K562 (cell line): ENCODE results near the gene JAKMIP2.

Experiments used
- ATF7 ChIP-seq: fragments of 450-650 bp; IDR thresholded peaks from 2 replicates; pipeline ENCODE4 v1.7.1; 2014; ENCODE audit warnings: mild to moderate bottlenecking, moderate library complexity
- BRD9 ChIP-seq: fragments of 450-650 bp; IDR thresholded peaks from 2 replicates; pipeline ENCODE4 v1.6.1; 2018; ENCODE audit warnings: low read depth; ENCODE audit not compliant: partially characterized antibody
- EZH2 ChIP-seq: IDR thresholded peaks from 2 replicates; pipeline ENCODE4 v1.6.1; 2012; ENCODE audit warnings: low read depth, mild to moderate bottlenecking, inconsistent platforms, low read length, borderline replicate concordance
- FOXP1 ChIP-seq: sonication (generic); formaldehyde crosslinking; IDR thresholded peaks from 2 replicates; pipeline ENCODE4 v1.8.0; 2022; ENCODE audit warnings: mild to moderate bottlenecking, missing genetic modification reagents
- GTF2F1 ChIP-seq: IDR thresholded peaks from 2 replicates; pipeline ENCODE4 v1.6.1; 2011; ENCODE audit warnings: low read depth, low read length, improper control_type of control experiment
- MECOM ChIP-seq: fragments of 250-450 bp; sonication (Bioruptor Pico); IDR thresholded peaks from 2 replicates; pipeline ENCODE4 v1.8.0; 2022; ENCODE audit warnings: inconsistent platforms
- MEIS2 ChIP-seq: fragments of 450-650 bp; IDR thresholded peaks from 2 replicates; pipeline ENCODE4 v1.6.1; 2014; ENCODE audit warnings: mild to moderate bottlenecking; ENCODE audit not compliant: partially characterized antibody
- MYBL2 ChIP-seq, 2 experiments: fragments of 450-650 bp in 1 of 2; sonication (generic) in 1 of 2; formaldehyde crosslinking in 1 of 2; IDR thresholded peaks; 2 replicates each; pipeline versions ENCODE4 v1.6.1 to v1.8.1; 2017 to 2022; ENCODE audit warnings: borderline replicate concordance in 1 of 2, inconsistent platforms in 1 of 2, low read depth in 1 of 2, mild to moderate bottlenecking in 1 of 2, missing genetic modification reagents in 1 of 2, moderate library complexity in 1 of 2
- PCBP1 ChIP-seq: fragments of 200-400 bp; formaldehyde crosslinking; IDR thresholded peaks from 2 replicates; pipeline ENCODE4 v1.6.1; 2018; ENCODE audit warnings: mild to moderate bottlenecking, low read depth, low read length; ENCODE audit not compliant: poor library complexity, severe bottlenecking
- SRF ChIP-seq, 2 experiments: fragments of 250-450, 450-650 bp in 1 of 2; sonication (Bioruptor Pico) in 1 of 2; sonication (generic) in 1 of 2; formaldehyde crosslinking; IDR thresholded peaks; 2 replicates each; pipeline versions ENCODE4 v1.5.0 to v1.5.1; 2020 to 2022; ENCODE audit warnings: mild to moderate bottlenecking in 1 of 2, missing genetic modification reagents in 1 of 2
- ZNF354B ChIP-seq: fragments of 250-450 bp; sonication (Bioruptor Pico); IDR thresholded peaks from 2 replicates; pipeline ENCODE4 v1.4.0; 2020
- TF ChIP-seq, protein P1 (sequence below), 3 experiments: IDR thresholded peaks in 2 of 3; conservative IDR thresholded peaks in 1 of 3; 2 replicates each; pipeline ENCODE4 v1.5.1; 2011 to 2012; ENCODE audit warnings: low read length in 3 of 3, mild to moderate bottlenecking in 3 of 3, control low read depth in 2 of 3, improper control_type of control experiment in 1 of 3, inconsistent platforms in 1 of 3, low read depth in 1 of 3, mixed read lengths in 1 of 3, moderate library complexity in 1 of 3; ENCODE audit not compliant: insufficient read depth in 2 of 3
- TF ChIP-seq, protein P2 (sequence below): fragments of 450-650 bp; conservative IDR thresholded peaks from 2 replicates; pipeline ENCODE4 v1.6.1; 2016; ENCODE audit warnings: missing genetic modification characterization, low read depth, mild to moderate bottlenecking, missing compliant biosample characterization, moderate library complexity
- TF ChIP-seq, protein P3 (sequence below): sonication (generic); formaldehyde crosslinking; IDR thresholded peaks from 2 replicates; pipeline ENCODE4 v1.8.0; 2022; ENCODE audit warnings: mild to moderate bottlenecking, missing genetic modification reagents

DNA sequence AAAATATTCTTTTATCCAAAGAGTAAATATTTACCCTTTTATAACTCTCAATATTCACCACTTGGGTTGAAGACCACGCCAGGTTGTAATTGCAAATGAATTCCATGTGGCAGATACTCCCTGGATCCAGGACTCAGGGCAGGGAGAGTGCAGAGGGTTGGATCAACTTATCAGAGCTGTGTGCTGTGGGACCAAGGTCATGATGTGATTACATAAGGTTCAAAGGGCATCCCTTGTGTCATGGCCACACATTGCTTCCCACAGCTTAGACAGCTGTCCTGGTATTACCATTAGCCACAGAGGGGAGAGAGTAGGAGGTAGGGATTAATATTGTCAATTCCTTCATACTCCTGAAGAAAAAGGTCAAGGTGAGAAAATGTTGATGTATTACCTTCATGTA lies 133.9 kb downstream of the JAKMIP2 start:
- TF ChIP-seq, protein P1, sequence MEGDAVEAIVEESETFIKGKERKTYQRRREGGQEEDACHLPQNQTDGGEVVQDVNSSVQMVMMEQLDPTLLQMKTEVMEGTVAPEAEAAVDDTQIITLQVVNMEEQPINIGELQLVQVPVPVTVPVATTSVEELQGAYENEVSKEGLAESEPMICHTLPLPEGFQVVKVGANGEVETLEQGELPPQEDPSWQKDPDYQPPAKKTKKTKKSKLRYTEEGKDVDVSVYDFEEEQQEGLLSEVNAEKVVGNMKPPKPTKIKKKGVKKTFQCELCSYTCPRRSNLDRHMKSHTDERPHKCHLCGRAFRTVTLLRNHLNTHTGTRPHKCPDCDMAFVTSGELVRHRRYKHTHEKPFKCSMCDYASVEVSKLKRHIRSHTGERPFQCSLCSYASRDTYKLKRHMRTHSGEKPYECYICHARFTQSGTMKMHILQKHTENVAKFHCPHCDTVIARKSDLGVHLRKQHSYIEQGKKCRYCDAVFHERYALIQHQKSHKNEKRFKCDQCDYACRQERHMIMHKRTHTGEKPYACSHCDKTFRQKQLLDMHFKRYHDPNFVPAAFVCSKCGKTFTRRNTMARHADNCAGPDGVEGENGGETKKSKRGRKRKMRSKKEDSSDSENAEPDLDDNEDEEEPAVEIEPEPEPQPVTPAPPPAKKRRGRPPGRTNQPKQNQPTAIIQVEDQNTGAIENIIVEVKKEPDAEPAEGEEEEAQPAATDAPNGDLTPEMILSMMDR (IDR thresholded peaks at IDR 0.05 in 2 of 3, conservative IDR thresholded peaks at IDR 0.05 in 1 of 3; ENCODE audit: insufficient read depth in 2 of 3, low read depth in 1 of 3, low read length in 3 of 3) = no peak
- TF ChIP-seq MYBL2 (IDR thresholded peaks at IDR 0.05; ENCODE audit: low read depth) (no peak), MYBL2 (CRISPR knock-in tag; IDR thresholded peaks at IDR 0.05; ENCODE audit: borderline replicate concordance) (no peak), ZNF354B (CRISPR knock-in tag) (no peak), GTF2F1 (no peak), EZH2 (no peak), PCBP1 (no peak), FOXP1 (CRISPR knock-in tag) (no peak), ATF7 (no peak), BRD9 (no peak), SRF (CRISPR knock-in tag; IDR thresholded peaks at IDR 0.05) (no peak), MEIS2 (no peak), MECOM (CRISPR knock-in tag) (no peak)
- TF ChIP-seq, protein P2, sequence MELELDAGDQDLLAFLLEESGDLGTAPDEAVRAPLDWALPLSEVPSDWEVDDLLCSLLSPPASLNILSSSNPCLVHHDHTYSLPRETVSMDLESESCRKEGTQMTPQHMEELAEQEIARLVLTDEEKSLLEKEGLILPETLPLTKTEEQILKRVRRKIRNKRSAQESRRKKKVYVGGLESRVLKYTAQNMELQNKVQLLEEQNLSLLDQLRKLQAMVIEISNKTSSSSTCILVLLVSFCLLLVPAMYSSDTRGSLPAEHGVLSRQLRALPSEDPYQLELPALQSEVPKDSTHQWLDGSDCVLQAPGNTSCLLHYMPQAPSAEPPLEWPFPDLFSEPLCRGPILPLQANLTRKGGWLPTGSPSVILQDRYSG (tag) = no peak
- TF ChIP-seq, protein P3, sequence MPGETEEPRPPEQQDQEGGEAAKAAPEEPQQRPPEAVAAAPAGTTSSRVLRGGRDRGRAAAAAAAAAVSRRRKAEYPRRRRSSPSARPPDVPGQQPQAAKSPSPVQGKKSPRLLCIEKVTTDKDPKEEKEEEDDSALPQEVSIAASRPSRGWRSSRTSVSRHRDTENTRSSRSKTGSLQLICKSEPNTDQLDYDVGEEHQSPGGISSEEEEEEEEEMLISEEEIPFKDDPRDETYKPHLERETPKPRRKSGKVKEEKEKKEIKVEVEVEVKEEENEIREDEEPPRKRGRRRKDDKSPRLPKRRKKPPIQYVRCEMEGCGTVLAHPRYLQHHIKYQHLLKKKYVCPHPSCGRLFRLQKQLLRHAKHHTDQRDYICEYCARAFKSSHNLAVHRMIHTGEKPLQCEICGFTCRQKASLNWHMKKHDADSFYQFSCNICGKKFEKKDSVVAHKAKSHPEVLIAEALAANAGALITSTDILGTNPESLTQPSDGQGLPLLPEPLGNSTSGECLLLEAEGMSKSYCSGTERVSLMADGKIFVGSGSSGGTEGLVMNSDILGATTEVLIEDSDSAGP (CRISPR knock-in tag) = no peak
